Subcutaneous adipose tissue (tissue), 4 donors: ENCODE results near the gene ITGB5. TPM values are rescaled to one million over a fixed set of nuclear protein-coding genes. Genes with fewer than 3 reads are reported as not detected.

Experiments
- total RNA-seq, 4 donors: library from RNA; depleted of rRNA; stranded (reverse); fragments of >200 nt; gene quantifications; one replicate each; pipeline ENCODE4 v1.1.0, GENCODE V29; 2016
- TF ChIP-seq, protein P1 (sequence below): fragments of 450-650 bp; IDR thresholded peaks from one replicate; pipeline ENCODE4 v1.5.1; 2016; ENCODE audit warnings: low read depth, mild to moderate bottlenecking, control low read depth, antibody characterized with exemption, moderate library complexity

Gene ITGB5
- total RNA-seq, 4 donors from 2014 or later = 165 to 320 (median 262) TPM

DNA sequence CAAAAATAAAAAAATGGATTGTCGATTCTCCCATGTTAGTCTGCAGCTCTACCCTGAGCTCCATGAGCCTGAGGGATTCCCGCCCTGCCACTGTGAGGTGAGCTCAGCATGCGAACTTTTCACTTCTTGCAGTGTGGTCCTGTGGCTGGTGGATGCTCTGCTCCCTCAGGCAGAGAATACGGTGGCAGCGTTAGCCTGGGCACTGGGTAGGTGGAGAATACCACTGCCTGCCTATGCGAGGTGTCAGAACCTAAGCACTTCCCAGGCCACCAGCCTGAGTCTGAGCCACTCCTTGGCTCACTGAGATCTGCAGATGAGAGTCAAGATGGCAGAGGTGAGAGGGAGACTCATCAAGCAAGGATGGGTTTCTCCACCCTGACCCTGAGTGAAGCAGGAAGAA is 70.1 kb downstream of the ITGB5 start:
- TF ChIP-seq, protein P1, sequence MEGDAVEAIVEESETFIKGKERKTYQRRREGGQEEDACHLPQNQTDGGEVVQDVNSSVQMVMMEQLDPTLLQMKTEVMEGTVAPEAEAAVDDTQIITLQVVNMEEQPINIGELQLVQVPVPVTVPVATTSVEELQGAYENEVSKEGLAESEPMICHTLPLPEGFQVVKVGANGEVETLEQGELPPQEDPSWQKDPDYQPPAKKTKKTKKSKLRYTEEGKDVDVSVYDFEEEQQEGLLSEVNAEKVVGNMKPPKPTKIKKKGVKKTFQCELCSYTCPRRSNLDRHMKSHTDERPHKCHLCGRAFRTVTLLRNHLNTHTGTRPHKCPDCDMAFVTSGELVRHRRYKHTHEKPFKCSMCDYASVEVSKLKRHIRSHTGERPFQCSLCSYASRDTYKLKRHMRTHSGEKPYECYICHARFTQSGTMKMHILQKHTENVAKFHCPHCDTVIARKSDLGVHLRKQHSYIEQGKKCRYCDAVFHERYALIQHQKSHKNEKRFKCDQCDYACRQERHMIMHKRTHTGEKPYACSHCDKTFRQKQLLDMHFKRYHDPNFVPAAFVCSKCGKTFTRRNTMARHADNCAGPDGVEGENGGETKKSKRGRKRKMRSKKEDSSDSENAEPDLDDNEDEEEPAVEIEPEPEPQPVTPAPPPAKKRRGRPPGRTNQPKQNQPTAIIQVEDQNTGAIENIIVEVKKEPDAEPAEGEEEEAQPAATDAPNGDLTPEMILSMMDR = no peak

DNA sequence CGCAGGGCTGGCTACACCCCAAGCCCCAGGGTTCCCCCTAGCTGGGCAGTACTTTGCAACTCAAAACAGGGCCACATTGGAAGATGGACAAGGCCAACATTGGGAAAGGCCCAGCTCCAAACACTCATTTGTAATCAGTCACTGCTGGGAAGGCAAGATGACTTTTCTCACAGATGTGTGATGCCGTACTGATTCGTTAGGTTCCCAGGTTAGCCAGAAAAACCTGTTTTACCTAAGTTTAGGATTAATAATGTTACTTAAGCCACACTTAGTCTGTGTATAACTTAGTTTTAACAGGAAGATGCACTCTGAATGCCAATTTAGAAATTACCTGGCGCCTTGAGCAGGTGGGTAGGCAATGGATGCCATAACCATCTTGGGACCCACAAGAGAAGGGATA is 71.0 kb downstream of the ITGB5 start:
- TF ChIP-seq, protein P1 = no peak

DNA sequence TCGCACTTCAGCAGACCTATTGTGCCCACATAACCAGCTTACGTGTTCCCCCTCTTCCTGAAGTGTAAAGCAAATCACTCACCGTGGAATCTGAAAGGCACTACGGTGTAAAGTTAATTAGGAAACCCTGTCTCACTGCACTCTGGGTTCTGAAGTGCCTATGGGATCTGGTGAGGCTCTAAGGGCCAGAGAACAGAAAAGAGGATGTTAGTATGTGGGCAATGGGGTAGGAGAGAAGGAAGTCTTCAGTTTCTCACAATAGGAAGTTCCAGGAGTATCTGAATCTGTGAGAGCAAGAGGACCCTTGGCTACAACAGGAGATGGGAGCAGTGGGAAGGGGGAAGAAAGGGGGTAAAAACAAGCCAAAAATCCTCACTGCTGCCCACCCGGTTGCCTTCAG is 71.4 kb downstream of the ITGB5 start:
- TF ChIP-seq, protein P1 = no peak

- TF ChIP-seq, protein P1 = no peak
These were observed 72.3 kb downstream of the ITGB5 start for GRCh38 chr3:124814620-124815421.

GRCh38 chr3:124813541-124813940 is 73.6 kb downstream of the ITGB5 start:
- TF ChIP-seq, protein P1 = no peak

DNA sequence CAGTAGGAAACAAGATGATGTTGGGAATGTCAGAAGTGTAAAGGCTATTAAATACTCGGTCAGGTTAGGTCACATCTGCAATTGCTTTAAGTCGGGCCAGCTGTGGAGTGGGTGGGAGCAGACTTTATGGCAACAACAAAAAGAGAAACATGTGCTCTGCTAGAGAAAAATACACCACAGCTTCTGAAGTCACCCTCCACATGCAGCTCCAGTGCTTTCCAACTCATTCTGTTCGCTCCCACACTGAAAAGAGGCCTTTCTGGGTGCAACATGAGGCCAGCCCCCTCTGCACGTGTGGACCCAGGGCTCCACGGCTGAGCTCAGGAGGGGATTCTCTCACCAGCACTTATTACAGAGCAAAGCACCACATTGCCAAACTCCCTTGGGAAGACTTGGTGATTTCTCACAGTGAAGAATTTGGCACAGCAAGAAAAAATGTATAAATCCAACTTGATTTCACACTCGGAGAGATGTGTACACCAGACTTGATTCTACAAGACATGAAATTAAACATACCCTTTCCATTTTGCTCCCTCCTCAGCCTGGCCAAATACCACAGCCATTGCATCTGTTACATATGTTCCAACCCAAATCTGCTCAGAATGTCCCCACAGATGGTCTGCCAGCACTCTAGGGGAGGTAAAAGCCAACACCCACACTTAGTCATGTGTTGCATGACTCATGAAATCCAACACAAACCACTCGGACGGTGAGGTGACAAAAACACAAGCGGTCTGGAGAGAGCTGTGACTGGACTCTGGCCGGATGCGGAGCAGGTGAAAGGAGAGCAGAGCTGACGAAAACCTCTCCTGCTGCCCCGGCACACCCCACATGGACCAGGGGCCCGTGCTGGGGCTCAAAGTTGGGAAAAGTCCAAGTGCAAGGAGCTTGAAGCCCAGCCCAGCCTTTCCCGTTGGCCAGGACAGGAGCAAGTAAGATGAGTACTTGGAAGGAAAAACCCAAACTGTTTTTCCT is 74.6 kb downstream of the ITGB5 start:
- TF ChIP-seq, protein P1 = no peak

DNA sequence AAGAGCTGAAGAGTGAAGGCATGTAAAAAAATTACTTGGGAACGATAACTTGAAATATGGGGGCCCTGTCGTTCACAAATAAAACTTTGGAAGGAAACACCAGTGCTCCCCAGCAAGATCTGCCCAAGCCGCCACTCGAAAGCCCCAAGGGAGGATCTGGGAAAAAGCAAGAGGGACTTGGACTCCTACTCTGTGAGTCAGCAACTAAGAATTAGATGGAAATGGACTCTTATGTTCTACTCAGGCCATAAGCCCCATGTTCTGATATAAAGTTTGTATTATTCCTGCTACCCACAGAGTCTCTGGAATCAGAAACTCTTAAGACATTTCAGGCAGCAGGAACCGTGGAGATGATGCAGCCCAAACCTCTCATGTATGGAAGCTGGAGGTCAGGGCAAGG is 75.7 kb downstream of the ITGB5 start:
- TF ChIP-seq, protein P1 = no peak
